ENCODE measurements around the gene WDR3.
"Not testable (repeated sequence)": the region's sequence is repeated elsewhere in the genome, so short reads cannot be mapped to it uniquely, and the experiment has no call there.

The WDR3 gene

GRCh38 chr1:117922717-117923116 lies 6.8 kb upstream of the WDR3 start:
- H3K4me3 Mint-ChIP-seq, H3K27ac Mint-ChIP-seq, H3K9me3 Mint-ChIP-seq: not testable (repeated sequence)

GRCh38 chr1:117925981-117926380 lies 3.6 kb upstream of the WDR3 start:
- no peak for ATAC-seq
- Mint-ChIP-seq H3K27ac (peak overlapping the region; percentile 57), H3K9me3 (no peaks in the 10 kb centered on the region), H3K4me3 (peak overlapping the region; percentile 35), H3K4me1 (peaks cover 35% of the 10 kb centered on the region), H3K27me3 (no peaks in the 10 kb centered on the region), H3K36me3 (peaks cover 11% of the 10 kb centered on the region)

More at GRCh38 chr1:117922717-117923116, 6.8 kb upstream of the WDR3 start:
- not testable (repeated sequence) for ATAC-seq, H3K27me3 Mint-ChIP-seq, H3K4me1 Mint-ChIP-seq
- H3K36me3 Mint-ChIP-seq: peaks cover 16% of the 10 kb centered on the region

GRCh38 chr1:117928881-117929342 lies 627 bp upstream of the WDR3 start:
- Mint-ChIP-seq H3K9me3 (no peaks in the 10 kb centered on the region), H3K4me3 (peak overlapping the region; percentile 91), H3K27me3 (no peaks in the 10 kb centered on the region), H3K27ac (peak overlapping the region; percentile 96), H3K36me3 (peaks cover 9% of the 10 kb centered on the region), H3K4me1 (peaks cover 52% of the 10 kb centered on the region)
- ATAC-seq: peak; percentile 85

- H3K9me3 Mint-ChIP-seq: no peaks in the 10 kb centered on the region
- peaks cover 52% of the 10 kb centered on the region for H3K4me1 Mint-ChIP-seq
- peak overlapping the region; percentile 91 for H3K4me3 Mint-ChIP-seq
- no peaks in the 10 kb centered on the region for H3K27me3 Mint-ChIP-seq
- peaks cover 12% of the 10 kb centered on the region for H3K36me3 Mint-ChIP-seq
- peak overlapping the region; percentile 96 for H3K27ac Mint-ChIP-seq
- ATAC-seq: no peak
These were observed 571 bp downstream of the WDR3 start for GRCh38 chr1:117930173-117930447.

GRCh38 chr1:117930484-117930883 lies 945 bp downstream of the WDR3 start:
- no peaks in the 10 kb centered on the region for H3K9me3 Mint-ChIP-seq
- no peaks in the 10 kb centered on the region for H3K27me3 Mint-ChIP-seq
- no peak for ATAC-seq
- peaks cover 52% of the 10 kb centered on the region for H3K4me1 Mint-ChIP-seq
- peak overlapping the region; percentile 91 for H3K4me3 Mint-ChIP-seq
- H3K27ac Mint-ChIP-seq: peak overlapping the region; percentile 96
- peaks cover 12% of the 10 kb centered on the region for H3K36me3 Mint-ChIP-seq

GRCh38 chr1:117932576-117932975 lies 3.0 kb downstream of the WDR3 start:
- Mint-ChIP-seq H3K27me3 (no peaks in the 10 kb centered on the region), H3K36me3 (peaks cover 24% of the 10 kb centered on the region), H3K9me3 (no peaks in the 10 kb centered on the region), H3K4me3 (no peak overlapping the region), H3K27ac (no peak overlapping the region), H3K4me1 (peaks cover 42% of the 10 kb centered on the region)
- no peak for ATAC-seq

- Mint-ChIP-seq H3K9me3 (no peaks in the 10 kb centered on the region), H3K4me1 (peaks cover 34% of the 10 kb centered on the region), H3K27me3 (no peaks in the 10 kb centered on the region), H3K36me3 (peaks cover 35% of the 10 kb centered on the region), H3K27ac (no peak overlapping the region), H3K4me3 (no peak overlapping the region)
- no peak for ATAC-seq
These were observed 4.2 kb downstream of the WDR3 start for GRCh38 chr1:117933769-117934168.

- Mint-ChIP-seq H3K27ac (no peak overlapping the region), H3K27me3 (no peaks in the 10 kb centered on the region), H3K36me3 (peaks cover 58% of the 10 kb centered on the region), H3K9me3 (no peaks in the 10 kb centered on the region), H3K4me3 (no peak overlapping the region), H3K4me1 (no peaks in the 10 kb centered on the region)
- ATAC-seq: no peak
These were observed 12.8 kb downstream of the WDR3 start for GRCh38 chr1:117942293-117942692.

- Mint-ChIP-seq H3K27ac (no peak overlapping the region), H3K9me3 (no peaks in the 10 kb centered on the region), H3K36me3 (peaks cover 74% of the 10 kb centered on the region), H3K4me1 (no peaks in the 10 kb centered on the region), H3K4me3 (no peak overlapping the region), H3K27me3 (no peaks in the 10 kb centered on the region)
- no peak for ATAC-seq
These were observed 22.8 kb downstream of the WDR3 start for GRCh38 chr1:117952386-117952785.

- Mint-ChIP-seq H3K4me3 (no peak overlapping the region), H3K4me1 (no peaks in the 10 kb centered on the region), H3K27me3 (no peaks in the 10 kb centered on the region), H3K9me3 (no peaks in the 10 kb centered on the region), H3K36me3 (peaks cover 60% of the 10 kb centered on the region), H3K27ac (no peak overlapping the region)
- no peak for ATAC-seq
These were observed 29.8 kb downstream of the WDR3 start for GRCh38 chr1:117959364-117959763.

GRCh38 chr1:117964290-117965038 lies 34.9 kb downstream of the WDR3 start:
- no peak for ATAC-seq
- H3K27me3 Mint-ChIP-seq: no peaks in the 10 kb centered on the region
- H3K9me3 Mint-ChIP-seq: no peaks in the 10 kb centered on the region
- no peak overlapping the region for H3K4me3 Mint-ChIP-seq
- peaks cover 8% of the 10 kb centered on the region for H3K4me1 Mint-ChIP-seq
- peaks cover 27% of the 10 kb centered on the region for H3K36me3 Mint-ChIP-seq
- no peak overlapping the region for H3K27ac Mint-ChIP-seq

GRCh38 chr1:117967477-117967876 lies 37.9 kb downstream of the WDR3 start:
- no peak overlapping the region for H3K4me3 Mint-ChIP-seq
- peaks cover 13% of the 10 kb centered on the region for H3K36me3 Mint-ChIP-seq
- ATAC-seq: no peak
- H3K27ac Mint-ChIP-seq: no peak overlapping the region
- H3K4me1 Mint-ChIP-seq: peaks cover 8% of the 10 kb centered on the region
- H3K27me3 Mint-ChIP-seq: no peaks in the 10 kb centered on the region
- H3K9me3 Mint-ChIP-seq: no peaks in the 10 kb centered on the region

- Mint-ChIP-seq H3K4me3 (no peak overlapping the region), H3K4me1 (peaks cover 8% of the 10 kb centered on the region), H3K27me3 (no peaks in the 10 kb centered on the region), H3K27ac (no peak overlapping the region), H3K9me3 (no peaks in the 10 kb centered on the region), H3K36me3 (peaks cover 13% of the 10 kb centered on the region)
- ATAC-seq: no peak
These were observed 38.3 kb downstream of the WDR3 start for GRCh38 chr1:117967881-117968280.

GRCh38 chr1:117970252-117970651 lies 40.7 kb downstream of the WDR3 start:
- H3K4me1 Mint-ChIP-seq: peaks cover 8% of the 10 kb centered on the region
- ATAC-seq: no peak
- H3K9me3 Mint-ChIP-seq: no peaks in the 10 kb centered on the region
- no peak overlapping the region for H3K4me3 Mint-ChIP-seq
- H3K27ac Mint-ChIP-seq: no peak overlapping the region
- peaks cover 5% of the 10 kb centered on the region for H3K36me3 Mint-ChIP-seq
- H3K27me3 Mint-ChIP-seq: no peaks in the 10 kb centered on the region

- Mint-ChIP-seq H3K9me3 (no peaks in the 10 kb centered on the region), H3K27ac (no peak overlapping the region)
These were observed 42.2 kb downstream of the WDR3 start for GRCh38 chr1:117971777-117972176.

GRCh38 chr1:117976381-117976780 lies 46.8 kb downstream of the WDR3 start:
- no peak for ATAC-seq
- no peak overlapping the region for H3K27ac Mint-ChIP-seq
- H3K36me3 Mint-ChIP-seq: no peaks in the 10 kb centered on the region
- H3K4me3 Mint-ChIP-seq: no peak overlapping the region
- H3K4me1 Mint-ChIP-seq: no peaks in the 10 kb centered on the region
- no peaks in the 10 kb centered on the region for H3K9me3 Mint-ChIP-seq
- no peaks in the 10 kb centered on the region for H3K27me3 Mint-ChIP-seq

More at GRCh38 chr1:117971777-117972176, 42.2 kb downstream of the WDR3 start:
- Mint-ChIP-seq H3K27me3 (no peaks in the 10 kb centered on the region), H3K4me1 (peaks cover 8% of the 10 kb centered on the region), H3K4me3 (no peak overlapping the region), H3K36me3 (no peaks in the 10 kb centered on the region)
- ATAC-seq: no peak

All from stimulated activated memory B cell treated with anti-CD40 and anti-IgM and Interleukin-4, amounts not matched to agents 10 μg/mL and 1 μg/mL and 100 μg/mL, for 72 hours (primary cell).